Inferior parietal cortex (tissue), 1 donor: Measurements from ENCODE around the gene SPACDR.
"Not testable (repeated sequence)": the region's sequence is repeated elsewhere in the genome, so short reads cannot be mapped to it uniquely, and the experiment has no call there.

Experiments
- DNase-seq: peaks from one replicate; pipeline ENCODE4 v3.0.0-alpha.2; 2016; ENCODE audit errors: extremely low spot score

SPACDR gene, protein sequence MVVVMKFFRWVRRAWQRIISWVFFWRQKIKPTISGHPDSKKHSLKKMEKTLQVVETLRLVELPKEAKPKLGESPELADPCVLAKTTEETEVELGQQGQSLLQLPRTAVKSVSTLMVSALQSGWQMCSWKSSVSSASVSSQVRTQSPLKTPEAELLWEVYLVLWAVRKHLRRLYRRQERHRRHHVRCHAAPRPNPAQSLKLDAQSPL

GRCh38 chr7:100464210-100464660, at the start of gene SPACDR:
Gene SPACDR (minus strand): TSS chr7:100464260. CDS start chr7:100464025, 235 bp downstream.
- DNase-seq = no peak

- DNase-seq = no peak
These were observed 49.3 kb upstream of the SPACDR start for GRCh38 chr7:100513212-100513810.

GRCh38 chr7:100510437-100511239, 46.6 kb upstream of the SPACDR start:
- DNase-seq = no peak

GRCh38 chr7:100509231-100509630, 45.2 kb upstream of the SPACDR start:
- DNase-seq = no peak

- no peak for DNase-seq
These were observed 42.4 kb upstream of the SPACDR start for GRCh38 chr7:100506356-100506923.

DNA sequence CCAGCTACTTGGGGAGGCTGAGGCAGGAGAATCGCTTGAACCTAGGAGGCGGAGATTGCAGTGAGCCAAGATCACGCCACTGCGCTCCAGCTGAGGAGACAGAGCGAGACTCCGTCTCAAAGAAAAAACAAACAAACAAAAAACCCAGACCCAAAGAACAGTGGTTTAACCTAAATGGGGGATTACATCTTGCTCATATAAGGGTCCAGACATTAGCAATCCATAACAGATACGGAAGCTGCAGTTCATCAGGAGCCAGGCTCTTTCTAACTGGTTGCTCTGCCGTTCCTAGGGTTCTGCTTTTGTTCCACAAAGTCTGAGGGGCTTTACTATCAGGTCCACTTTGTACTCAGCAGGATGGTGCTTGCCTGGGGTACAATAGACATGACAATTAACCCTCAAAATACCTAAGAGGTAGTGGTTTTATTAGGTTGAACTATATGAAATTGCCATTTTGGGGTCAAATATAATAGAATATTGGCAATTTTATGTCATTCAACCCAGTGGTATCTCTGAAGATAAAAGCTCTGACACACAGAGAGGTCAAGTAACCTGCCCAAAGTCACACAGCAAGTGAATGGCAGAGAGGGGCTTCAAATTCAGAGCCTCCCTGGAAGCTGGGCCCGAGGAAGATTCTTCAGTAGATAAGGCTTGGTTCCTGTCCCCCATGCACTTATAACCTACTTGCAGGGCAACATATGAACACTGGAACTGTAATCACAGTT, 41.0 kb upstream of the SPACDR start:
- DNase-seq = no peak

DNA sequence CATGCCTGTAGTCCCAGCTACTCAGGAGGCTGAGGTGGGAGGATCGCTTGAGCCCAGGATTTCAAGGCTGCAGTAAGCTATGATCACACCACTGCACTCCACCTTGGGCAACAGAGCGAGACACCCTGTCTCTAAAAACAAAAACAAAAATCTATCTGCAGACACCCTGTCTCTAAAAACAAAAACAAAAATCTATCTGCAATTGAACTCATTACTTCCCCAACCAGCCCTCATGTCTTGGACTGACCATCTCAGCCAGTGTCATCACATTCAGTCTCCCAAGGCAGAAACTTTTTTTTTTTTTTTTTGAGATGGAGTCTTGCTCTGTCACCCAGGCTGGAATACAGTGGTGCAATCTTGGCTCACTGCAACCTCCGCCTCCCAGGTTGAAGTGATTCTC, 40.0 kb upstream of the SPACDR start:
- DNase-seq = not testable (repeated sequence)

DNA sequence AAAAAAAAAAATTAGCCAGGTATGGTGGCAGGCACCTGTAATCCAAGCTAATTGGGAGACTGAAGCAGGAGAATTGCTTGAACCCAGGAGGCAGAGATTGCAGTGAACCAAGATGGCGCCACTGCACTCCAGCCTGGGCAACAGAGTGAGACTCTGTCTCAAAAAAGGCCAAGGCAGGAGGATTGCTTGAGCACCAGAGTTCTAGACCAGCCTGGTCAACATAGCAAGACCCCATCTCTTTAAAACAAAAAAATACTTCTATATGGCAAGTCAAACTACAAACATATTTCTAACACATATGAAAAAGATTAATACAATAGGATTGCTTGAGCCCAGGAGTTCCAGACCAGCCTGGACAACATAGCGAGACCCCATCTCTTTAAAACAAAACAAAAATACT, 36.7 kb upstream of the SPACDR start:
- not testable (repeated sequence) for DNase-seq

DNA sequence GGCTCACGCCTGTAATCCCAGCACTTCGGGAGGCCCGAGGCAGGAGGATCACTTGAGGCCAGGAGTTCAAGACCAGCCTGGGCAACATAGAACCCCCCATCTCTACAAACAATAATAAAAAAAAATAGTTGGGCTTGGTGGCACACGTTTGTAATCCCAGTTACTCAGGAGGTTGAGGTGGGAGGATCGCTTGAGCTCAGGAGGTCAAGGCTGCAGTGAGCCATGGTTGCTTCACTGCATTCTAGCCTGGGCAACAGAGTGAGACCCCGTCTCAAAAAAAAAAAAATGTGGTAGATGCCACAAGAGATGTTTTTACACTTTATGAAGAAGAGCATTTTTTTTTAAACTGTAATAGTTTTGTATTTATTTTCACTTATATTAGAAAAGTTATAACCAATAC, 32.4 kb upstream of the SPACDR start:
- DNase-seq = no peak

- DNase-seq = no peak
These were observed 29.6 kb upstream of the SPACDR start for GRCh38 chr7:100493476-100494264.

- no peak for DNase-seq
These were observed 28.8 kb upstream of the SPACDR start for GRCh38 chr7:100492738-100493475.

GRCh38 chr7:100491192-100491578, 27.1 kb upstream of the SPACDR start:
- no peak for DNase-seq

DNA sequence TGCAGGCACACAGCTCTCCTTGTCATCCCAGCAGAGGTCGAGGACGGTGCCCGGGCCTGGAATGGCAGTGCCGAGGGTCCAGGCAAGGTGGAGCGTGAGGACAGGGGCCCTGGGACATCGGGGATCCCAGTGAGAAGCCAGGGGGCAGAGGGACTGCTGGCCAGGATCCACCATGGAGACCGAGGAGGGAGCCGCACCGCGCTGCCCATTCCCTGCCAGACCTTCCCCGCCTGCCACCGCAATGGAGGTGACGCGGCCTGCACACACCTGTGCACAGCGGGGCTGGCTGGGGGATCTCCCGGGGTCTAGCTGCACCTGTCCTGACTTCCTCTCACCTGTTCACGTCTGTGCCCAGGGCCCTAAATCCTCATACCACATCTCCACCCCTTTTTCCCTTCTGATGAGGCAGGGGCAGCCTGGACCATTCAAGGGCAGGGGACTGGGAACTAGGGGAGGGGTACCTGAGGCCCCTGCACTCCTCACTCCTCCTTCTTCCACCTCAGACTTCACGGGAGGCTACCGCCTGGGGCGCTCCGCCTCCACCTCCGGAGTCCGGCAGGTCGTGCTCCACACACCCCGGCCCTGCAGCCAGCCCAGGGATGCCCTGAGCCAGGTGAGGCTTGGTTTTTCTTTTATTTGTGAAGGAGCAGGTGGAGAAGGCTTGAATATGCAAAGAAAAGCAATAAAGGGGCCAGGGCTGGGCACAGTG, 26.6 kb upstream of the SPACDR start:
- no peak for DNase-seq

DNA sequence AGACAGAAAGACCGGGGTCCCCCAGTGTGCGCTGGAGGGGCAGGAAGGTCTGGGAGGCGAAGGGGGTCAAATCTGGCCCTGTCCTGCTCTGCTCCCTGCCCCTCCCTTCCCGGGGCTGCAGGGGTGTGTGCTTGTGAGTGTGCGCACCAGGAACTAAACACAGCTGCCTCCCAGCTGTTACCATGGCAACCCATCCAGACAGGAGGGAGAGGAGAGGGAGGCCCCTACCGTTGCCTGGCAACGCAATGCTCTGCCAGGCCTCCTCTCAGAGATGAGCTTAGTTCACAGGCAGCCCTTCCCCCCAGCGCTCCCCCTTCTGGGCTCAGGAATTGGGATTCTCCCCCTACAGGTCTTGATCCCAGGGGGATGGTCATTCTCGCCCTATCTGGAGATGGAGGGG, 25.8 kb upstream of the SPACDR start:
- DNase-seq = peak; percentile 96

DNA sequence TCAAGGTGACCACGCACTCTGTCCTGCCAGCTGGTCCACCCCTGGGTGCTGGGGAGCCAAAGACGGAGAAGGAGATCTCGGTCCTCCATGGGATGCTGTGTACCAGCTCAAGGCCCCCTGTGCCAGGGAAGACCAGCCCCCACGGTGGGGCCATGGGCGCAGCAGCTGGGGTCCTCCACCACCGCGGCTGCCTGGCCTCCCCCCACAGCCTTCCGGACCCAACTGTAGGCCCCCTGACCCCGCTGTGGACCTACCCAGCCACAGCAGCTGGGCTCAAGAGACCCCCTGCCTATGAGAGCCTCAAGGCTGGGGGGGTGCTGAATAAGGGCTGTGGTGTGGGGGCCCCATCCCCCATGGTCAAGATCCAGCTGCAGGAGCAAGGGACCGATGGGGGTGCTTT, 25.1 kb upstream of the SPACDR start:
- DNase-seq = no peak

DNA sequence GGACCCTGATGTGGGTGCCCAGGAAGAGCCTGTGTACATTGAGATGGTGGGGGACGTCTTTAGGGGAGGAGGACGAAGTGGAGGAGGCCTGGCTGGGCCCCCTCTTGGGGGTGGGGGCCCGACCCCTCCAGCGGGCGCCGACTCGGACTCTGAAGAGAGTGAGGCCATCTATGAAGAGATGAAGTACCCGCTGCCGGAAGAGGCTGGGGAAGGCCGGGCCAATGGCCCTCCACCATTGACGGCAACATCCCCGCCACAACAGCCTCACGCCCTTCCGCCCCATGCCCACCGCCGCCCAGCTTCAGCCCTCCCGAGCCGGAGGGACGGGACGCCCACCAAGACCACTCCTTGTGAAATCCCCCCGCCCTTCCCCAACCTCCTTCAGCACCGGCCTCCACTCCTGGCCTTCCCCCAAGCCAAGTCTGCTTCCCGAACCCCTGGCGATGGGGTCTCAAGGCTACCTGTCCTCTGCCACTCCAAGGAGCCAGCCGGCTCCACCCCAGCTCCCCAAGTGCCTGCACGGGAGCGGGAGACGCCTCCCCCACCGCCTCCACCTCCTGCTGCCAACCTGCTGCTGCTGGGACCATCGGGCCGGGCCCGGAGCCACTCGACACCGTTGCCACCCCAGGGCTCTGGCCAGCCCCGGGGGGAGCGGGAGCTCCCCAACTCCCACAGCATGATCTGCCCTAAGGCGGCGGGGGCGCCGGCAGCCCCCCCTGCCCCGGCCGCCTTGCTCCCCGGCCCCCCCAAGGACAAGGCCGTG, 24.5 kb upstream of the SPACDR start:
- no peak for DNase-seq

- DNase-seq = no peak
These were observed 22.8 kb upstream of the SPACDR start for GRCh38 chr7:100486753-100487446.

GRCh38 chr7:100486111-100486636, 22.1 kb upstream of the SPACDR start:
- no peak for DNase-seq
